ENCODE measurements around the gene WWOX.

WWOX gene

DNA sequence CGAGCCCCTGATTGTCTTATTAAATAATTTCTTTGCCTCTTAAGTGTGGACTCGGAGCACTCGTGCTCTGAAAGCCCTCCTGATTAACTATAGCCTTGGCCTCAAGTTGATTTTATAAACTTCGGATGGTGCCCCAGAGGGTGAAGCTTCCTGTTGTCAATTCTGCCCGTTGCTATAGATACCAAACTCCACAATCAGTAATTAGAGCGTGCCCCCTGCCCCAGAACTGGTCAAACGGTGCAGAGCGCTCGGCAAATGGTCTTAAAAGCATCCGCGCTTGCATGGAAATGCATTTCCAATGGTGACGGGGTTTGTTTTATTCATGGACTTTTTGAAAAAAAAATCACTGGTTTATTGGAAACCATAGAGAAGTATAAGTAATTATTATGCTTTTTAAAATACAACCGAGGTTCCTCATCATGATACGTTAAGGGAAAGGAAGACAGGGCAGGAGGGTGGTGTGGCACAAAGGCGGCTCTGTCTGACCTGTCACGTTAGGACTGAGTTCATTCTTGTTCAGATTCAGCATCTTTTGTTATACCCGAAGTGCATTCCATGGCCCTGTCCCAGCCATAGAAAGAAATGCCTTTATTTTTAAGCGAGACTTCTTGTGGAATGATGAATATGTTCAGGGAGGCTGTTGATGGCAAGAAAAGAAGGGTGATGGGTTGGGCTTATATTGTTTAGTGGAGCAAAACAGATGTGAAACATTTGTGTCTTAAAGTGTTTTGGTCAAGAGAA, 1024.7 kb downstream of the WWOX start:
- TF ChIP-seq, protein P1, sequence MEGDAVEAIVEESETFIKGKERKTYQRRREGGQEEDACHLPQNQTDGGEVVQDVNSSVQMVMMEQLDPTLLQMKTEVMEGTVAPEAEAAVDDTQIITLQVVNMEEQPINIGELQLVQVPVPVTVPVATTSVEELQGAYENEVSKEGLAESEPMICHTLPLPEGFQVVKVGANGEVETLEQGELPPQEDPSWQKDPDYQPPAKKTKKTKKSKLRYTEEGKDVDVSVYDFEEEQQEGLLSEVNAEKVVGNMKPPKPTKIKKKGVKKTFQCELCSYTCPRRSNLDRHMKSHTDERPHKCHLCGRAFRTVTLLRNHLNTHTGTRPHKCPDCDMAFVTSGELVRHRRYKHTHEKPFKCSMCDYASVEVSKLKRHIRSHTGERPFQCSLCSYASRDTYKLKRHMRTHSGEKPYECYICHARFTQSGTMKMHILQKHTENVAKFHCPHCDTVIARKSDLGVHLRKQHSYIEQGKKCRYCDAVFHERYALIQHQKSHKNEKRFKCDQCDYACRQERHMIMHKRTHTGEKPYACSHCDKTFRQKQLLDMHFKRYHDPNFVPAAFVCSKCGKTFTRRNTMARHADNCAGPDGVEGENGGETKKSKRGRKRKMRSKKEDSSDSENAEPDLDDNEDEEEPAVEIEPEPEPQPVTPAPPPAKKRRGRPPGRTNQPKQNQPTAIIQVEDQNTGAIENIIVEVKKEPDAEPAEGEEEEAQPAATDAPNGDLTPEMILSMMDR (IDR thresholded peaks at IDR 0.05; ENCODE audit: low read depth, low read length) = no peak
- no peak for DNase-seq (ENCODE audit: extremely low read depth, low read depth)

DNA sequence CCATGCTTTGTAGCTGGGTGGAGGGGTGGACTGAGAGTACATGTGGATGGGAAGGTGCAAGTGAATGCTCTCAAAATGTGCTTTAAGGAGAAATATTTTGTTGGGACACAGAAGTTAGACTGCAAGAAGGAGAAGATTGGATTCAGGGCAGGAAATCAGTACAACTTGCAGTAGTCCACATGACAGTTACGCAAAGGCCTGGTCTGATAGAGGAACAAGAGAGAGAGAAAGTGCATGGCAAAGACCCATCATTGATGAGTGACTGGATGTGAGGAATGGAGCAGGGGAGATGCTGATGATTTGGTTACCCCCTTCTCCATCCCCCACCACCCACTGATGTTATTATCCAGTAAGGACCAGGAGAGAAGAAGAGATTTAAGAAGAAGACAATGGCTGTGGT, 1028.3 kb downstream of the WWOX start:
- DNase-seq (ENCODE audit: extremely low read depth, low read depth) = no peak
- TF ChIP-seq, protein P1 (IDR thresholded peaks at IDR 0.05; ENCODE audit: low read depth, low read length) = no peak

DNA sequence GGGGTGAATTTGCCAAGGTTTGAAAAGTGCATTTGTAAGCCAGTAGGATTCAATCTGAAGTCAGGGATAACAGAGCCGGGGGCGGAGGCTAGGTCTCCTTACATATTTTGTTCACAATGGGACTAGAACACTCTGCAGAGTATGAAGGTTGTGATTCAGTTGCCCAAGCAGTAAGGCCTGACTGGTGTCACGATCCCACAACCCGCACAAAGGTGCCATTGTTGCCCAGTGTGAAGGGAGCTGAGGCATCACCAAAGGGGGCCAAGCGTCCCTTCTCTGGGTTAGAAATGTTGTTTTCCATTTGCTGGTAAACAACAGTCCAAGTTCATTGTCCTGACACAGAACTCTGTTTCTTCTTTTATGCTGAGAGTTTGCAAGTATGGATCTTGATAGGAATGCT, 1029.3 kb downstream of the WWOX start:
- TF ChIP-seq, protein P1 (IDR thresholded peaks at IDR 0.05; ENCODE audit: low read depth, low read length) = no peak
- no peak for DNase-seq (ENCODE audit: extremely low read depth, low read depth)

DNA sequence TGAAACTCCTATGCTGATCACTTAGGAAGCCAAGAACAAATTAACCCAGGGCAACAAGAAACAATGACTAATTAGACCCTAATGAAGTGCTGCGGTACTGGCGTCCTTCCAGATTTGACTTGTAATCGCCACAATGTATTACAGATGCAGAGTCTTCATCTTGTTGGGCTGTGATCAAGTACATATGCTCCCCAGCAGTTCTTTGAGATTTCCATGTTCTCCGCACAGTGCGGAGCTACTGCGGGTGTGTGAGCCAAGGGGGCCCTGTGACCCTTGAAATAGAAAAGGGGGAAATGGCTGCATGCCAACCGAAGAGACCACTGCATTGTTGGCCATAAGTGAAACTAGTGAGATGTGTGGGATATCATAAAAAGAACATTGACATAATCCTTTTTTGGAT, 1031.2 kb downstream of the WWOX start:
- TF ChIP-seq, protein P1 (IDR thresholded peaks at IDR 0.05; ENCODE audit: low read depth, low read length) = no peak
- DNase-seq (ENCODE audit: extremely low read depth, low read depth) = no peak

DNA sequence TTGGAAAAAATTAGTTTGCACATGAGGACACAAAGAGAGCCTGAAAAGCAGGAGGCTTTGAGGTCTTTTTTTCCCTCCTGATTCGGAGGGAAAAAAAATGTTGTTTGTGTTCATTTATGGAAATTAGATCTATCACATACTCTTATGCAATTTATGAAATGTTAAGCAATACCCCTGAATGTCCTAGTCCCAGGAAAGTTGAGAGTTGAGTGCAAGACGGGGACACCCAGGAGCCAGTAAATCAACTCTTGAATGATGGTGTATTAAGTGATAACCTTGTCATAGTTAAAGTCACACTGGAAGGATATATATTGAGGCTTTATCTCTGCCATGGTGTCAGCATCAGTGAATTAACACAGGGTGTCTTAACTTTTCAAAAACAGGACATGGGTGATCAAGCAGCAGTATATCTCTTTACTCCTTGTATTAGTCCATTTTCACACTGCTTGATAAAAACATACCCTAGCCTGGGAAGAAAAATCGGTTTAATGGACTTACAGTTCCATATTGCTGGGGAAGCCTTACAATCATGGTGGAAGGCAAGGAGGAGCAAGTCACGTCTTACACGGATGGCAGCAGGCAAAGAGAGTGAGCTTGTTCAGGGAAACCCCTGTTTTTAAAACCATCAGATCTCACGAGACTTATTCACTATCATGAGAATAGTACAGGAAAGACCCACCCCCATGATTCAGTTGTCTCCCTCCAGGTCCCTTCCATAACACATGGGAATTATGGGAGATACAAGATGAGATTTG, 1032.0 kb downstream of the WWOX start:
- DNase-seq (ENCODE audit: extremely low read depth, low read depth) = no peak
- TF ChIP-seq, protein P1 (IDR thresholded peaks at IDR 0.05; ENCODE audit: low read depth, low read length) = no peak

DNA sequence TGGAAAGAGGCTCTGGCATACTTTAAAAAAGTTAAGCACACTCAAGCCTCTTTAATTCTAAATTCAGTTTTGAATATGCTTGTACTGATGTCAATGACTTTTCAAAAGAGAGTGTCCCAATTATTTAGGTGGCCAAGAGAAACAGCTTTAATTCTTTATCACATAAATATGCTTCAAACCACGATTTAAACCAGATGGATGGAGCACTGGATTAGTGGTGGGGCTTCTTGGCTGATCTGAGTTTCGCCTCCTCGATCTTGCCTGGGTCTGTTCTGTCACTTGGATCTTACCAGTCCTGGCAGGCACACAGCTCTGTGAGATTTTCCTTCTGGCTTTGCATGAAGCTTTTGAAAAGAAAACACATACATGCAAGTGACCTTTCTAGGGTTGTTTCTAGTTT, 1033.2 kb downstream of the WWOX start:
- no peak for DNase-seq (ENCODE audit: extremely low read depth, low read depth)
- TF ChIP-seq, protein P1 (IDR thresholded peaks at IDR 0.05; ENCODE audit: low read depth, low read length) = no peak

DNA sequence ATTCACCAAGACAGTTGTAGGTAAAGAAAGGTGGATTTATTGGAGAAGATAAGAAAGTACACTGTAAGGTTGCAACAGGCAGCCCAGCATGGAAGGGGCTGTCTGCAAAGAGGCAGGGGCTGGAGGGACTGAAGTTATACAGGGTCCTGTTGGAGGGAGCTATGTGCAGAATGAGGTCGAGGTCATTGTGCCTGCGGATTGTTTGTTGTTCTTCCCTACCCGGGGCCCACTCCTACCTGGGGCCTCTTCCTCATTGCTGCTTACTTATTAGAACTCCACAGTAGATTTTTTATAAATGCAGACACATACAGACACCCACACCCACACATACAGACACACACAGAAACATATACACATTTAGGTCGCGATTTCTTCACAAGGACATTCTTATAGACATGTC, 1034.8 kb downstream of the WWOX start:
- DNase-seq (ENCODE audit: extremely low read depth, low read depth) = no peak
- TF ChIP-seq, protein P1 (IDR thresholded peaks at IDR 0.05; ENCODE audit: low read depth, low read length) = no peak
